B cell (primary cell): Measurements from ENCODE around the gene PLAC8L1. TPM values are rescaled to one million over a fixed set of nuclear protein-coding genes. Genes with fewer than 3 reads are reported as not detected.

Source experiments
- ATAC-seq: fragments of 200-7000 bp; cut with Tn5 transposase; one replicate; pipeline ENCODE4 v1.10.0; 2021; ENCODE audit warnings: low read depth, mild to moderate bottlenecking, moderate number of reproducible peaks, moderate library complexity
- CTCF ChIA-PET: fragments of 350-600 bp; sonication (Branson Sonifier 250); formaldehyde crosslinking; loops from one replicate; lab custom pipeline; 2021; ENCODE audit warnings: antibody characterized with exemption, inconsistent platforms; lab: Charles Lee
- POLR2A ChIA-PET: fragments of 350-600 bp; sonication (Branson Sonifier 250); formaldehyde crosslinking; loops from one replicate; lab custom pipeline; 2021; ENCODE audit warnings: antibody characterized with exemption; lab: Charles Lee
- DNase-seq: peaks from one replicate; pipeline ENCODE4 v3.0.0; 2013
- H2AFZ ChIP-seq: 2 replicates; pipeline ENCODE4 v1.6.1; 2012; ENCODE audit warnings: mild to moderate bottlenecking, low read depth, low read length; ENCODE audit not compliant: insufficient read depth, poor library complexity, severe bottlenecking
- H3K27ac ChIP-seq, 2 donors: 1 replicate in 1 of 2; 2 replicates in 1 of 2; pipeline ENCODE4 v1.5.1; 2012 to 2013; ENCODE audit warnings: low read length in 2 of 2, mild to moderate bottlenecking in 2 of 2, moderate library complexity in 1 of 2
- H3K27me3 ChIP-seq, 4 experiments: fragments of 200-600 bp in 1 of 4; sonication (generic) in 1 of 4; replicated peaks in 1 of 4; 1 replicate in 2 of 4; 2 replicates in 2 of 4; pipeline versions ENCODE4 v1.6.1 to v1.7.0; 2013 to 2016; ENCODE audit warnings: low read length in 3 of 4, mild to moderate bottlenecking in 2 of 4, mixed read lengths in 1 of 4, moderate library complexity in 1 of 4; ENCODE audit not compliant: insufficient read depth in 4 of 4, control insufficient read depth in 3 of 4; ENCODE audit errors: control extremely low read depth in 1 of 4
- H3K36me3 ChIP-seq, 2 experiments: replicated peaks in 1 of 2; 1 replicate in 1 of 2; 2 replicates in 1 of 2; pipeline versions ENCODE4 v1.6.1 to v1.7.1; 2013; ENCODE audit warnings: low read length in 1 of 2; ENCODE audit not compliant: insufficient read depth in 2 of 2, control insufficient read depth in 1 of 2; ENCODE audit errors: control extremely low read depth in 1 of 2, extremely low read depth in 1 of 2
- H3K4me1 ChIP-seq, 2 donors: fragments of 200-600 bp in 1 of 2; sonication (generic) in 1 of 2; 1 replicate in 1 of 2; 2 replicates in 1 of 2; pipeline versions ENCODE4 v1.5.1 to v1.6.1; 2013 to 2017; ENCODE audit warnings: low read length in 2 of 2; ENCODE audit not compliant: control insufficient read depth in 2 of 2, insufficient read depth in 2 of 2
- H3K4me2 ChIP-seq: replicated peaks from 2 replicates; pipeline ENCODE3; 2012; ENCODE audit warnings: mild to moderate bottlenecking, low read depth, low read length; ENCODE audit not compliant: poor library complexity, severe bottlenecking
- H3K4me3 ChIP-seq, 5 experiments: fragments of 200-600 bp in 1 of 5; sonication (generic) in 1 of 5; 1 replicate in 3 of 5; 2 replicates in 2 of 5; pipeline versions ENCODE4 v1.5.1 to v1.7.0; 2011 to 2016; ENCODE audit warnings: low read length in 4 of 5, mild to moderate bottlenecking in 4 of 5, low read depth in 2 of 5, control low read depth in 1 of 5, moderate library complexity in 1 of 5; ENCODE audit not compliant: insufficient read depth in 1 of 5; ENCODE audit errors: control extremely low read depth in 1 of 5, extremely low read depth in 1 of 5
- H3K79me2 ChIP-seq: fragments of 200-600 bp; sonication (generic); one replicate; pipeline ENCODE4 v1.6.0; 2016; ENCODE audit warnings: low read length; ENCODE audit not compliant: control insufficient read depth, insufficient read depth
- H3K9ac ChIP-seq: fragments of 200-600 bp; sonication (generic); 2 replicates; pipeline ENCODE4 v1.6.1; 2017; ENCODE audit warnings: mild to moderate bottlenecking, low read length, moderate library complexity
- H3K9me3 ChIP-seq, 3 donors: one replicate each; pipeline versions ENCODE4 v1.6.1 to v1.7.1; 2013; ENCODE audit warnings: low read length in 2 of 3; ENCODE audit not compliant: control insufficient read depth in 2 of 3, insufficient read depth in 1 of 3; ENCODE audit errors: control extremely low read depth in 1 of 3
- H4K20me1 ChIP-seq: 2 replicates; pipeline ENCODE4 v1.6.0; 2012; ENCODE audit warnings: mild to moderate bottlenecking, low read length; ENCODE audit not compliant: insufficient read depth, control insufficient read depth, poor library complexity, severe bottlenecking
- H3K27ac Mint-ChIP-seq: one replicate; pipeline ENCODE4 v1.8.0; 2021; ENCODE audit warnings: mixed read lengths
- H3K27me3 Mint-ChIP-seq: one replicate; pipeline ENCODE4 v1.8.0; 2021; ENCODE audit warnings: mixed read lengths
- H3K4me1 Mint-ChIP-seq: one replicate; pipeline ENCODE4 v1.8.0; 2021; ENCODE audit warnings: mixed read lengths
- H3K4me3 Mint-ChIP-seq: one replicate; pipeline ENCODE4 v1.8.0; 2021; ENCODE audit warnings: mixed read lengths
- H3K9me3 Mint-ChIP-seq: one replicate; pipeline ENCODE4 v1.8.0; 2022; ENCODE audit warnings: mixed read lengths; ENCODE audit not compliant: insufficient read depth
- CTCF ChIP-seq: fragments of 200-600 bp; IDR thresholded peaks from one replicate; pipeline ENCODE4 v1.8.0; 2022; ENCODE audit warnings: antibody characterized with exemption, mild to moderate bottlenecking
- EZH2 ChIP-seq: IDR thresholded peaks from 2 replicates; pipeline ENCODE4 v1.6.1; 2012; ENCODE audit warnings: borderline replicate concordance, low read depth, mild to moderate bottlenecking, moderate library complexity, low read length; ENCODE audit not compliant: insufficient read depth, poor library complexity, severe bottlenecking
- WGBS: methylation state at CpG from one replicate; pipeline ENCODE4 v1.1.5; 2013; ENCODE audit warnings: missing lambda C conversion rate; ENCODE audit not compliant: insufficient coverage; 5-methylcytosine and 5-hydroxymethylcytosine counted together
- intact Hi-C: fragments of 100-400 bp; cut with micrococcal nuclease; formaldehyde crosslinking; loops from one replicate; pipeline ENCODE4 v1.10.0; 2022
- polyA minus RNA-seq: library from RNA; depleted of rRNA, polyadenylated mRNA; stranded (reverse); fragments of >200 nt; gene quantifications from 2 replicates; pipeline ENCODE4 v1.2.3, GENCODE V29; 2012
- polyA plus RNA-seq: library from polyadenylated mRNA; depleted of rRNA; stranded (reverse); fragments of >200 nt; gene quantifications from 2 replicates; pipeline ENCODE4 v1.2.3, GENCODE V29; 2012
- total RNA-seq, 2 donors: library from RNA; stranded (reverse); fragments of 120-200 nt in 1 of 2; gene quantifications; 1 replicate in 1 of 2; 2 replicates in 1 of 2; pipeline versions ENCODE4 v1.2.3 to v1.2.4, GENCODE V29; 2013 to 2022

The PLAC8L1 gene
- 0.49 and 0.51 TPM in 2 replicates for total RNA-seq
- 0.21 TPM for total RNA-seq (2013)
- polyA plus RNA-seq: not detected in 2 replicates
- polyA minus RNA-seq: not detected in 2 replicates

- H3K4me2 ChIP-seq: no peak within 1 kb of the TSS
- no peaks in the 10 kb centered on the region for H3K4me1 ChIP-seq
- H2AFZ ChIP-seq: no peak within 1 kb of the TSS
- no peak within 1 kb of the TSS for H3K27ac ChIP-seq
- no CpG with 5 or more reads among the region's 2 CpGs for WGBS
- Mint-ChIP-seq H3K27ac (no peak within 1 kb of the TSS), H3K4me3 (no peak within 1 kb of the TSS), H3K27me3 (no peaks in the 10 kb centered on the region), H3K9me3 (no peaks in the 10 kb centered on the region), H3K4me1 (no peaks in the 10 kb centered on the region)
- POLR2A ChIA-PET: no interaction called here
- no peaks in the 10 kb centered on the region for H3K27me3 ChIP-seq
- H3K4me3 ChIP-seq: no peak within 1 kb of the TSS
- CTCF ChIA-PET: no interaction called here
- ATAC-seq: no peak
- TF ChIP-seq CTCF (no peak), EZH2 (no peak)
- peaks cover 0 to 4% (median 0%) of the 10 kb centered on the region in 3 donors for H3K9me3 ChIP-seq
- intact Hi-C loops: no loop called here
- no peaks in the 10 kb centered on the region for H3K79me2 ChIP-seq
- H3K9ac ChIP-seq: no peak within 1 kb of the TSS
- no peak for DNase-seq
- H3K36me3 ChIP-seq: no peaks in the 10 kb centered on the region
- no peaks in the 10 kb centered on the region for H4K20me1 ChIP-seq
Measured at GRCh38 chr5:146105477-146105876, at the start of gene PLAC8L1. Gene PLAC8L1, minus strand, starts transcription at chr5:146105577. Its CDS starts 1,266 bp downstream, at chr5:146104311.

- no peaks in the 10 kb centered on the region for H4K20me1 ChIP-seq
- peaks cover 11 to 80% of the 10 kb centered on the region in 2 experiments for H3K36me3 ChIP-seq
- no peak overlapping the region for H3K4me2 ChIP-seq
- no peak overlapping the region for H3K4me3 ChIP-seq
- H3K27ac ChIP-seq: no peak overlapping the region
- Mint-ChIP-seq H3K9me3 (no peaks in the 10 kb centered on the region), H3K27me3 (no peaks in the 10 kb centered on the region), H3K4me3 (no peak overlapping the region), H3K4me1 (no peaks in the 10 kb centered on the region), H3K27ac (no peak overlapping the region)
- CTCF ChIA-PET: interaction anchor here (0.6 kb wide), 1 partner anchor 56 kb away, joined by 3 read pairs; no protein-coding TSS in a partner anchor
- POLR2A ChIA-PET: no interaction called here
- no peak overlapping the region for H2AFZ ChIP-seq
- no peaks in the 10 kb centered on the region for H3K4me1 ChIP-seq
- no peaks in the 10 kb centered on the region for H3K27me3 ChIP-seq
- H3K9me3 ChIP-seq: no peaks in the 10 kb centered on the region
- H3K9ac ChIP-seq: no peak overlapping the region
- no peaks in the 10 kb centered on the region for H3K79me2 ChIP-seq
- TF ChIP-seq EZH2: no peak
- no peak for TF ChIP-seq CTCF
- WGBS: 64% methylated on average over 3 of the region's 3 CpGs
- intact Hi-C loops: loop anchor here (10.0 kb wide), 1 partner anchor 93 kb away; no protein-coding TSS in a partner anchor
- DNase-seq (no peak), ATAC-seq (no peak)
Measured at GRCh38 chr5:146151970-146152369, 46.6 kb upstream of the PLAC8L1 start.
